ENCODE measurements around the gene VIPR2.
"Not testable (repeated sequence)": the region's sequence is repeated elsewhere in the genome, so short reads cannot be mapped to it uniquely, and the experiment has no call there.

The VIPR2 gene

GRCh38 chr7:159105832-159106811 is 38.5 kb downstream of the VIPR2 start:
- no peak for DNase-seq (ENCODE audit: low read depth in 3 of 3)

GRCh38 chr7:159105066-159105780 is 39.4 kb downstream of the VIPR2 start:
- no peak for DNase-seq (ENCODE audit: low read depth in 3 of 3)

GRCh38 chr7:159104188-159104920 is 40.3 kb downstream of the VIPR2 start:
- no peak for DNase-seq (ENCODE audit: low read depth in 3 of 3)

GRCh38 chr7:159103382-159104187 is 41.1 kb downstream of the VIPR2 start:
- no peak for DNase-seq (ENCODE audit: low read depth in 3 of 3)

- no peak for DNase-seq (ENCODE audit: low read depth in 3 of 3)
Measured at GRCh38 chr7:159102681-159103381, 41.8 kb downstream of the VIPR2 start.

- not testable (repeated sequence) for DNase-seq (ENCODE audit: low read depth in 3 of 3)
Measured at GRCh38 chr7:159101661-159102091, 43.0 kb downstream of the VIPR2 start.

GRCh38 chr7:159101083-159101395 is 43.6 kb downstream of the VIPR2 start:
- not testable (repeated sequence) for DNase-seq (ENCODE audit: low read depth in 3 of 3)

GRCh38 chr7:159100281-159101082 is 44.2 kb downstream of the VIPR2 start:
- not testable (repeated sequence) for DNase-seq (ENCODE audit: low read depth in 3 of 3)

GRCh38 chr7:159099711-159100231 is 44.9 kb downstream of the VIPR2 start:
- DNase-seq (ENCODE audit: low read depth in 3 of 3): no peak

- no peak for DNase-seq (ENCODE audit: low read depth in 3 of 3)
Measured at GRCh38 chr7:159098811-159099655, 45.6 kb downstream of the VIPR2 start.

DNA sequence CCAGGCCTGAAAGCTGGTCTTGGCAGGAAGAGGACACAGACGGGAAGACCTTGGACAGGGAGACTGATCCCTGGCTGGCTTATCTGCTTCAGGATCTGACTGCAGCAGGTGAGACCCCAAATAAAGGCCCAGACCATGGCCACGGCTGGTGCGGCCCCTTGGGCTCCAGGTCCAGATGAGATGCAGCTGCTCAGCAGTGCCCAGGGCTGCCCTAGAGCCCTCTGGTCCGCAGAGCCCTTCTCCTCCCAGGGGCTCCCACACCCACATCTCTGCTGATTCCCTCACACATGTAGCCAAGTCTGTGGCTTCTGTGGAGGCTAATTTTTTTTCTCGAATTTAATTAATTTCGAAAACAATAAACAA is 46.3 kb downstream of the VIPR2 start:
- no peak for DNase-seq (ENCODE audit: low read depth in 3 of 3)

- no peak for DNase-seq (ENCODE audit: low read depth in 3 of 3)
Measured at GRCh38 chr7:159097661-159098423, 46.8 kb downstream of the VIPR2 start.

DNA sequence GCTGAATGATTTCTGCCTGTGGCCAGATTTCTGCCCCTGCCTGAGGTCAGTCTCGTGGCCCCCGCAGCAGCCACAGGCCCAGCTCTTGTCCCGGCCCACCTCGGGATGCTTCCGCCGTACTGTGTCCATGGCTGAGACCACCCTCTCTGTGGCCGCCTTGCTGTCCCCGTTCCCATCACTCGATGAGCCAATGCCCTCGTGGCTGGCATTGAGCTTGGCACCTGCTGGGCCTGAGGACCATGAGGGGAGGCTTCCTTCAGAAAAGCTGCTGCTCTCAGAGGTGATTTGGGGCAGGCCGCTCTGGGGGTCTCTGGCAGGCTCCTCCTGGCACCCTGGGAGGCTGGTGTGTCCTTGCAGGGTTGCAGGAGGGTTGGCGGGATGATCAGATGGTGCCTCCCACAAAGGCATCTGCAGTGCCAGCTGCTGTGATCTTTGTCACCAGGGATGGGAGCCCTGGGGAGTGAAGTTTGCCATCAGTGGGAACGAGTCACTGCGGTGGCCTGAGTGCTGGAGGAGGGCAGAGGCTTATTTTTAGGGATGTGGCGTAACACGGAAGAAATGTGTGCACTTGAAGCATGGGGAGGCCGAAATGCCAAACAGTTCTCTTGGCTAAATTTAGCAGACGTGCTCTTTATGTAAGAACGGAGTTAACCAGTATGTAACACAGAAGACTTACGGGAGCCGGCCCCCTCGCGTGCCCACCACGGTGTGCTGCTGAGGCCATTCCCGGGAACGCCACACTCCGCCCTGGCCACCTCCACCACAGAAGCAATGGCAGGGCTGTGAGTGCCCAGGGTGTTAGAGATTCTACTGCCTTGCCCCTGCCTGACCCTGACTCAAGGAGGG is 47.7 kb downstream of the VIPR2 start:
- DNase-seq (ENCODE audit: low read depth in 3 of 3): no peak

- no peak for DNase-seq (ENCODE audit: low read depth in 3 of 3)
Measured at GRCh38 chr7:159095979-159096411, 48.7 kb downstream of the VIPR2 start.

GRCh38 chr7:159094919-159095915 is 49.5 kb downstream of the VIPR2 start:
- DNase-seq (ENCODE audit: low read depth in 3 of 3): no peak

All from stimulated activated CD4-positive, alpha-beta T cell treated with anti-CD3 and anti-CD28 coated beads, TNF-alpha, amount 100 ng/mL, for 24 hours (primary cell).